Measurements from ENCODE around the gene OR13C8. TPM values are rescaled to one million over a fixed set of nuclear protein-coding genes. Genes with fewer than 3 reads are reported as not detected.

Gene OR13C8
- total RNA-seq, 4 donors from 2014 or later, result not detected

GRCh38 chr9:104572612-104573011 lies 3.6 kb downstream of the OR13C8 start:
- Histone ChIP-seq H3K9me3 (peaks cover 0 to 8% (median 0%) of the 10 kb centered on the region in 3 donors), H3K27me3 (no peaks in the 10 kb centered on the region), H3K4me3 (no peak overlapping the region), H3K27ac (no peak overlapping the region), H3K4me1 (no peaks in the 10 kb centered on the region), H3K36me3 (no peaks in the 10 kb centered on the region)
- DNase-seq, result no peak
- TF ChIP-seq POLR2A (IDR thresholded peaks at IDR 0.05) (no peak), CTCF (IDR thresholded peaks at IDR 0.05) (no peak)
- WGBS, 2 donors, result 41 to 54% methylated on average over 1 of the region's 1 CpG
- intact Hi-C loops (cut with DNase I), result no loop called here

DNA sequence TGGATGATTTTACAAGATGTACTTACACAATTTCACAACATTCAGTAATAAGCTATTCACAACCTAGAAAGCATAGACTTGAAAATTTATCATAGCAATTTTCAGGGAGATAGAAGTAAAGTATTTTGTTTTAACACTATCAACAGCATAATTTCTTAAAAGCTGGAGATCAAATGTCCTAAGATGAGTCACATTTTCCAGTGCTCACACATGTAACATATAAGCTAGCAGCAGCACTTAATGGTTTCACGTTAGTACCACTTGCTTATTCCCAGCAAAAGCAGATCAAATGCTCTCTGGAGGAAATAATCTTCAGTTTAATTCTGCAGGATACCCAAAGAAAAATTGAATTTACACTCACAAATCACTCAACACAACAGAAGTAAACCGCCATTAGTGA lies 6.5 kb downstream of the OR13C8 start:
- H3K4me3 ChIP-seq, result no peak overlapping the region
- H3K4me1 ChIP-seq, result no peaks in the 10 kb centered on the region
- H3K27me3 ChIP-seq, result no peaks in the 10 kb centered on the region
- no peaks in the 10 kb centered on the region for H3K36me3 ChIP-seq
- TF ChIP-seq CTCF (IDR thresholded peaks at IDR 0.05), result no peak
- no peak for TF ChIP-seq POLR2A (IDR thresholded peaks at IDR 0.05)
- peaks cover 0 to 8% (median 0%) of the 10 kb centered on the region in 3 donors for H3K9me3 ChIP-seq
- no peak overlapping the region for H3K27ac ChIP-seq
- DNase-seq, result no peak
- WGBS, 2 donors, result 68 to 72% methylated on average over 2 of the region's 2 CpGs
- intact Hi-C loops (cut with DNase I), result no loop called here

GRCh38 chr9:104577263-104577662 lies 8.3 kb downstream of the OR13C8 start:
- H3K27ac ChIP-seq, result no peak overlapping the region
- peaks cover 0 to 4% (median 0%) of the 10 kb centered on the region in 3 donors for H3K9me3 ChIP-seq
- H3K4me1 ChIP-seq, result no peaks in the 10 kb centered on the region
- 67 to 85% methylated on average over 5 of the region's 5 CpGs for WGBS, 2 donors
- DNase-seq, result no peak
- TF ChIP-seq POLR2A (IDR thresholded peaks at IDR 0.05), result no peak
- no peak for TF ChIP-seq CTCF (IDR thresholded peaks at IDR 0.05)
- no peaks in the 10 kb centered on the region for H3K27me3 ChIP-seq
- intact Hi-C loops (cut with DNase I), result no loop called here
- no peak overlapping the region for H3K4me3 ChIP-seq
- H3K36me3 ChIP-seq, result no peaks in the 10 kb centered on the region

DNA sequence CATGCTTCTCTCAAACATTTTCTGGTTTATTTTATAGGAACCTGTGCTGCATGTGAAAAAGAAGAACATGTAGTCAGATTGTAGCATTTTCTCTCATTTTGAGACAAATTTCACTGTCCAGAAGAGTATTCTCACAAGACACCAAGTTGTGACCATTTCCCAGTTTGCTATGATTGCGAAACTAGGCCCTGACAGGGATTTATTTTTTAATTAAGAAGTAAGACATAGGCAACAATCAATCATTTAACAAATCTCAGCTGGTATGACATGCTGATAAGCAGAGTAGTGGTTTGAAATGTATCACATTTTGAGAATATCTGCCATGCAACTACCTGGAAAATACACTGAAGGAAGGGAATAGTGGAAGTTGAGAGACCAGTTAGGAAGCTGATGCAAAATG lies 11.6 kb downstream of the OR13C8 start:
- intact Hi-C loops (cut with DNase I), result no loop called here
- H3K4me3 ChIP-seq, result no peak overlapping the region
- H3K27ac ChIP-seq, result no peak overlapping the region
- H3K36me3 ChIP-seq, result no peaks in the 10 kb centered on the region
- DNase-seq, result no peak
- H3K9me3 ChIP-seq, result no peaks in the 10 kb centered on the region
- TF ChIP-seq POLR2A (IDR thresholded peaks at IDR 0.05) (no peak), CTCF (IDR thresholded peaks at IDR 0.05) (no peak)
- no peaks in the 10 kb centered on the region for H3K4me1 ChIP-seq
- no peaks in the 10 kb centered on the region for H3K27me3 ChIP-seq
- WGBS, 2 donors, result 78% methylated on average over 1 of the region's 1 CpG

DNA sequence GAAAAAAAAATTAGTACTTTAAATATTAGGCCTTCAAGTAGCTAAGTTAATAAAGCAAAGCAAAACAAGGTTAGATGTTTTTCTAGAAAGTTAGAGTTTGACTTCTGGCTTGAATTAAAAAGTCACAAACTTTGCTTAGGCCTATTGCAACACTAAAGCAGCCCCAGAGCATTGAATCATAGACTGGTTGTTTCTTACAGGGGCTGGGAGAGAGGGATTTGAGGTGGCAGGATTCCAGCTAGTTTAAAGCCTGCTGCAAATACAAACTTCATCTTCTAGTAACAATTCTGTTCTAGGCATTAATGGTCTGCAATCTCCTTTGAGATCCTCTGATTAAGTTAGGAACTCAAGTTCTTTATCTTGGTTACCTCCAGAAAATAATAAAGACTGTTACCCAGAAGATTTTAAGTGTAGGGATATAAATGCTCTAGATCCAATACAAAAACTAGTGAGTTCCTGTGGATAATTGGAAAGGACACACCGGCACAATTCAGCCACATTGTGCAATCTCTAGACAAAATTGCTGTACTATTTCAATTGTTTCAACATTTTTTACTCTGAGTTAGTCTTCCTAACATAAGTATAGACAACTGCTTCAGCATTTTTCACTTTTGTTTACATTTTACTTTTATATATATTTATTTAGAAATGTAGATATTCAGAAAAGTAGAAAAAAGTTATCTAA lies 17.7 kb downstream of the OR13C8 start:
- H3K4me3 ChIP-seq, result no peak overlapping the region
- no peaks in the 10 kb centered on the region for H3K27me3 ChIP-seq
- WGBS, 2 donors, result 68 to 72% methylated on average over 1 of the region's 1 CpG
- DNase-seq, result no peak
- TF ChIP-seq POLR2A (IDR thresholded peaks at IDR 0.05), result no peak
- no peak for TF ChIP-seq CTCF (IDR thresholded peaks at IDR 0.05)
- H3K27ac ChIP-seq, result no peak overlapping the region
- H3K9me3 ChIP-seq, result no peaks in the 10 kb centered on the region
- H3K36me3 ChIP-seq, result no peaks in the 10 kb centered on the region
- H3K4me1 ChIP-seq, result no peaks in the 10 kb centered on the region
- intact Hi-C loops (cut with DNase I), result no loop called here
